T-cell (primary cell): ENCODE results near the gene FITM2. TPM values are rescaled to one million over a fixed set of nuclear protein-coding genes. Genes with fewer than 3 reads are reported as not detected.
"Not testable (repeated sequence)": the region's sequence is repeated elsewhere in the genome, so short reads cannot be mapped to it uniquely, and the experiment has no call there.

Source experiments
- ATAC-seq, 4 experiments: fragments of 200-7000 bp in 3 of 4; fragments of 150-1000 bp in 1 of 4; cut with Tn5 transposase; replicated peaks in 1 of 4; 1 replicate in 3 of 4; 2 replicates in 1 of 4; pipeline ENCODE4 v1.10.0; 2021; ENCODE audit warnings: moderate library complexity in 3 of 4, mild to moderate bottlenecking in 2 of 4, moderate number of reproducible peaks in 1 of 4
- CTCF ChIA-PET, 2 donors: fragments of 300-600 bp; sonication (Branson Sonifier 250); formaldehyde crosslinking; loops; one replicate each; lab custom pipeline; 2022; ENCODE audit warnings: antibody characterized with exemption in 2 of 2; lab: Charles Lee
- POLR2A ChIA-PET, 2 donors: fragments of 300-600 bp; sonication (Branson Sonifier 250); formaldehyde crosslinking; loops; one replicate each; lab custom pipeline; 2022; ENCODE audit warnings: antibody characterized with exemption in 2 of 2; lab: Charles Lee
- DNase-seq, 35 experiments: peaks; one replicate each; pipeline versions ENCODE4 v3.0.0 to v3.0.0-alpha.2; 2013 to 2023
- H3K27ac ChIP-seq: one replicate; pipeline ENCODE4 v1.5.1; 2013; ENCODE audit warnings: low read length
- H3K27me3 ChIP-seq, 2 experiments: replicated peaks in 1 of 2; 1 replicate in 1 of 2; 2 replicates in 1 of 2; pipeline versions ENCODE4 v1.6.1 to v1.7.0; 2013; ENCODE audit warnings: low read length in 1 of 2, mixed read lengths in 1 of 2; ENCODE audit not compliant: control insufficient read depth in 2 of 2, insufficient read depth in 2 of 2; ENCODE audit errors: extremely low read depth in 1 of 2
- H3K36me3 ChIP-seq, 2 donors: 1 replicate in 1 of 2; 2 replicates in 1 of 2; pipeline versions ENCODE4 v1.6.1 to v1.7.0; 2013; ENCODE audit warnings: low read length in 1 of 2; ENCODE audit not compliant: control insufficient read depth in 2 of 2, insufficient read depth in 1 of 2; ENCODE audit errors: extremely low read depth in 1 of 2
- H3K4me1 ChIP-seq, 2 experiments: 1 replicate in 1 of 2; 2 replicates in 1 of 2; pipeline versions ENCODE4 v1.6.1 to v1.7.0; 2013; ENCODE audit warnings: low read length in 2 of 2, mixed read lengths in 1 of 2; ENCODE audit not compliant: insufficient read depth in 2 of 2, control insufficient read depth in 1 of 2; ENCODE audit errors: extremely low read depth in 1 of 2
- H3K4me3 ChIP-seq, 2 donors: 1 replicate in 1 of 2; 2 replicates in 1 of 2; pipeline versions ENCODE4 v1.5.1 to v1.7.0; 2013; ENCODE audit warnings: mild to moderate bottlenecking in 2 of 2, low read length in 1 of 2, moderate library complexity in 1 of 2; ENCODE audit not compliant: control insufficient read depth in 1 of 2; ENCODE audit errors: extremely low read depth in 1 of 2
- H3K9me3 ChIP-seq: 2 replicates; pipeline ENCODE4 v1.7.0; 2013
- H3K27ac Mint-ChIP-seq, 2 donors: one replicate each; pipeline ENCODE4 v1.8.0; 2020 to 2021; ENCODE audit warnings: mild to moderate bottlenecking in 2 of 2, mixed read lengths in 2 of 2
- H3K27me3 Mint-ChIP-seq, 2 donors: one replicate each; pipeline ENCODE4 v1.8.0; 2021 to 2022; ENCODE audit warnings: mixed read lengths in 2 of 2
- H3K36me3 Mint-ChIP-seq: one replicate; pipeline ENCODE4 v1.8.0; 2021; ENCODE audit warnings: mixed read lengths
- H3K4me1 Mint-ChIP-seq, 3 donors: one replicate each; pipeline ENCODE4 v1.8.0; 2020 to 2022; ENCODE audit warnings: mixed read lengths in 3 of 3, mild to moderate bottlenecking in 1 of 3
- H3K4me3 Mint-ChIP-seq, 3 donors: one replicate each; pipeline ENCODE4 v1.8.0; 2020 to 2022; ENCODE audit warnings: mild to moderate bottlenecking in 3 of 3, mixed read lengths in 3 of 3, moderate library complexity in 3 of 3
- H3K9me3 Mint-ChIP-seq, 3 donors: one replicate each; pipeline ENCODE4 v1.8.0; 2020 to 2022; ENCODE audit warnings: mixed read lengths in 3 of 3
- WGBS: methylation state at CpG from one replicate; pipeline ENCODE4 v1.1.5; 2013; ENCODE audit warnings: missing lambda C conversion rate; ENCODE audit not compliant: insufficient coverage; 5-methylcytosine and 5-hydroxymethylcytosine counted together
- total RNA-seq, 35 experiments: library from RNA in 6 of 35; stranded (reverse) in 6 of 35; fragments of 120-200 nt in 1 of 35; gene quantifications; one replicate each; pipeline versions ENCODE4 v1.2.1 to v1.2.4 and lab custom pipeline; 2013 to 2026

FITM2 gene
- total RNA-seq, 5 donors from 2014 or later (not counting 1 experiment from before 2014, with no cell fraction given) = 4.5 to 7.4 (median 6.2) TPM

DNA sequence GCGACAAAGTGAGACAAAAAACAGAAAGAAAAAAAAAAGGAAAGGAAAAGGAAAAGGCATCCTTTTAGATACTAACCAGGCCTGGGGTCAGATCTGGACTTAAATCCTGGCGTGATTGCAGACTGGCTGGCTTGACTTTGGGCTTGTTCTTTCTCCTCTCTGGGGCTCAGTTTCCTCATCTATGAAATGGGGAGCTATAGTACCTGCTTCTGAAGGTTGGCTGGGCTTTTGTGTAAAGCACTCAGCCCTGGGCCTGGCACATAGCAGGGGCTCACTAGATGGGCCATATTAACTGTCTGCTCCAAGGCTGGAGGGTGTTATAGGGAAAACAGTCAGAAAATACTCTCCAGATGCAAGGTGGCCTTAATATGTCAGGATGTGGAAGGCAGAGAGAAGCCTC, 24.7 kb upstream of the FITM2 start:
- Mint-ChIP-seq H3K9me3 (no peaks in the 10 kb centered on the region), H3K4me3 (no peak overlapping the region), H3K27me3 (peaks cover 5 to 14% of the 10 kb centered on the region in 2 donors), H3K4me1 (no peaks in the 10 kb centered on the region), H3K27ac (no peak overlapping the region), H3K36me3 (no peaks in the 10 kb centered on the region)
- Histone ChIP-seq H3K9me3 (no peaks in the 10 kb centered on the region), H3K27me3 (peaks cover 0 to 33% of the 10 kb centered on the region in 2 experiments), H3K27ac (no peak overlapping the region), H3K4me3 (no peak overlapping the region), H3K36me3 (no peaks in the 10 kb centered on the region), H3K4me1 (no peaks in the 10 kb centered on the region)
- ChIA-PET POLR2A (no interaction called here), CTCF (no interaction called here)
- no peak for DNase-seq
- ATAC-seq = no peak
- 59% methylated on average over 2 of the region's 2 CpGs for WGBS

DNA sequence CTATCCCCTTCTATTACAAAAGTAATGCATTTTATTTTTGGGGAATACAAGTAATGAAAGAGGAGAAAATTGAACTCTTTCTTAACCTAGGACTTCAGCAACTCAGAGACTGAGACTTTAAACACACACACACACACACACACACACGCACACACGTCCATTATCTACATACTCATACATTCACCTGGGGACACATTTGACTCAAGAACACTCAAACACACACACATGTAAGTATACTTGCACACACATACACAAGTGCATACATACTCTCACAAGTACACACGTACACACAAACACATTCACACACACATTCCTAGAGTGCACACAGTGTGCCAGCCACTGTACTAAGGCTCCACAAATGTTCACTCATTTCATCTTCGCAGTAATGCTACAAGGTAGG, 23.7 kb upstream of the FITM2 start:
- Mint-ChIP-seq H3K4me1 (no peaks in the 10 kb centered on the region), H3K27me3 (peaks cover 5 to 14% of the 10 kb centered on the region in 2 donors), H3K9me3 (no peaks in the 10 kb centered on the region), H3K36me3 (no peaks in the 10 kb centered on the region), H3K4me3 (no peak overlapping the region), H3K27ac (no peak overlapping the region)
- no peak overlapping the region for H3K4me3 ChIP-seq
- no peak for ATAC-seq
- ChIA-PET CTCF (no interaction called here), POLR2A (no interaction called here)
- 81% methylated on average over 3 of the region's 4 CpGs for WGBS
- H3K36me3 ChIP-seq = no peaks in the 10 kb centered on the region
- DNase-seq = no peak
- no peak overlapping the region for H3K27ac ChIP-seq
- H3K9me3 ChIP-seq = no peaks in the 10 kb centered on the region
- peaks cover 0 to 38% of the 10 kb centered on the region in 2 experiments for H3K27me3 ChIP-seq
- H3K4me1 ChIP-seq = no peaks in the 10 kb centered on the region

- ChIA-PET POLR2A (no interaction called here), CTCF (no interaction called here)
- H3K27me3 Mint-ChIP-seq = peaks cover 5 to 14% of the 10 kb centered on the region in 2 donors
- peaks cover 0 to 41% of the 10 kb centered on the region in 2 experiments for H3K27me3 ChIP-seq
- H3K4me1 ChIP-seq = no peaks in the 10 kb centered on the region
- H3K36me3 ChIP-seq = no peaks in the 10 kb centered on the region
- no peaks in the 10 kb centered on the region for H3K36me3 Mint-ChIP-seq
- DNase-seq = no peak
- WGBS = 69% methylated on average over 5 of the region's 8 CpGs
- H3K9me3 ChIP-seq = no peaks in the 10 kb centered on the region
- H3K9me3 Mint-ChIP-seq = no peaks in the 10 kb centered on the region
- H3K4me3 ChIP-seq = no peak overlapping the region
- ATAC-seq = no peak
- H3K4me3 Mint-ChIP-seq = no peak overlapping the region
- H3K4me1 Mint-ChIP-seq = no peaks in the 10 kb centered on the region
- H3K27ac ChIP-seq = no peak overlapping the region
- no peak overlapping the region for H3K27ac Mint-ChIP-seq
These were observed 23.3 kb upstream of the FITM2 start for GRCh38 chr20:44334306-44334705.

- POLR2A ChIA-PET = no interaction called here
- no peak overlapping the region for H3K4me3 ChIP-seq
- H3K4me3 Mint-ChIP-seq = no peak overlapping the region
- H3K4me1 ChIP-seq = peaks cover 0 to 6% of the 10 kb centered on the region in 2 experiments
- no peak for DNase-seq
- no peak overlapping the region for H3K27ac Mint-ChIP-seq
- H3K36me3 ChIP-seq = no peaks in the 10 kb centered on the region
- H3K36me3 Mint-ChIP-seq = no peaks in the 10 kb centered on the region
- no peaks in the 10 kb centered on the region for H3K9me3 Mint-ChIP-seq
- ATAC-seq = no peak
- H3K27me3 ChIP-seq = peaks cover 0 to 34% of the 10 kb centered on the region in 2 experiments
- WGBS = no CpG with 5 or more reads among the region's 2 CpGs
- no peaks in the 10 kb centered on the region for H3K9me3 ChIP-seq
- CTCF ChIA-PET = no interaction called here
- peaks cover 0 to 14% of the 10 kb centered on the region in 2 donors for H3K27me3 Mint-ChIP-seq
- H3K27ac ChIP-seq = no peak overlapping the region
- H3K4me1 Mint-ChIP-seq = peaks cover 0 to 2% (median 0%) of the 10 kb centered on the region in 3 donors
These were observed 20.2 kb upstream of the FITM2 start for GRCh38 chr20:44331201-44331600.

DNA sequence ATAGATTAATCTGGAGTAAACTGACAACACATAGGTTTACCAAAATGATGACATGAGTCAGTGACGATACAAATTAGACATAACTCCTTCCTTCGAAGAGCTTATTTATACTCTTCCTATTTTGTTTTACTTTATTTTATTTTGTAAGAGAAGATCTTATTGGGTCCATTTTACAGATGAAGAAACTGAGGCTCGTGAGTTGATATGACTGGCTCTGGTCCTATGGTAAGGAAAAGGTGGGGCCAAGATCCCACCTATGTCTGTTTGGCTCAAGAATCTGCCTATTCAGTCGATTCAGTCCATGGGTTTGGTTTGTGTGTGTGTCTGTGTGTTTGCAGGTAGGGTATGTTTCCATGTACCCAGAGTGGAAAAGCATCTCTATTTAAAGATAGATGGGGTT, 17.4 kb upstream of the FITM2 start:
- H3K9me3 Mint-ChIP-seq = no peaks in the 10 kb centered on the region
- H3K36me3 Mint-ChIP-seq = no peaks in the 10 kb centered on the region
- Histone ChIP-seq H3K27ac (no peak overlapping the region), H3K4me1 (peaks cover 0 to 6% of the 10 kb centered on the region in 2 experiments), H3K36me3 (no peaks in the 10 kb centered on the region), H3K27me3 (peaks cover 0 to 29% of the 10 kb centered on the region in 2 experiments), H3K4me3 (no peak overlapping the region), H3K9me3 (no peaks in the 10 kb centered on the region)
- peaks cover 0 to 2% (median 0%) of the 10 kb centered on the region in 3 donors for H3K4me1 Mint-ChIP-seq
- DNase-seq (no peak), ATAC-seq (no peak)
- WGBS = 36% methylated on average over 1 of the region's 4 CpGs
- peak overlapping the region in 2 of 3 donors; percentile 55 to 68 for H3K4me3 Mint-ChIP-seq
- ChIA-PET CTCF (interaction anchor here in 1 of 2 donors (1.0 kb wide), 1 partner anchor 112 kb away, joined by 3 read pairs; no protein-coding TSS in a partner anchor), POLR2A (interaction anchor here in 1 of 2 donors (0.5 to 0.6 kb wide), 2 partner anchors 20 to 190 kb away, joined by 3 to 4 read pairs; no protein-coding TSS in a partner anchor)
- H3K27me3 Mint-ChIP-seq = peaks cover 0 to 10% of the 10 kb centered on the region in 2 donors
- H3K27ac Mint-ChIP-seq = no peak overlapping the region

- not testable (repeated sequence) for H3K9me3 ChIP-seq, DNase-seq, H3K27ac ChIP-seq, H3K36me3 ChIP-seq, H3K4me1 Mint-ChIP-seq, H3K36me3 Mint-ChIP-seq, H3K4me3 ChIP-seq, H3K9me3 Mint-ChIP-seq, H3K4me1 ChIP-seq, ATAC-seq, H3K27me3 Mint-ChIP-seq, H3K27ac Mint-ChIP-seq
- H3K4me3 Mint-ChIP-seq = peak overlapping the region in 1 of 3 donors; percentile 68
- ChIA-PET CTCF (interaction anchor here (0.7 to 1.5 kb wide), 3 partner anchors 13 to 112 kb away, joined by 3 to 6 read pairs (median 4); partner anchors contain the start of gene FITM2 (in 1 of the 2)), POLR2A (interaction anchor here in 1 of 2 donors (0.7 kb wide), 1 partner anchor 709 kb away, joined by 3 read pairs; no protein-coding TSS in a partner anchor)
- peaks cover 0 to 29% of the 10 kb centered on the region in 2 experiments for H3K27me3 ChIP-seq
- WGBS = 89% methylated on average over 6 of the region's 7 CpGs
These were observed 16.7 kb upstream of the FITM2 start for GRCh38 chr20:44327748-44328147.
